Measurements from ENCODE around the gene SEC24A. TPM values are rescaled to one million over a fixed set of nuclear protein-coding genes. Genes with fewer than 3 reads are reported as not detected.

SEC24A gene
- 11.6 to 15.0 TPM (median 13.9 TPM) in 5 replicates for total RNA-seq (2022; extraction: Qiagen RNA extraction)

GRCh38 chr5:134648425-134649162 is at the start of gene SEC24A:
Gene SEC24A, plus strand, starts transcription at chr5:134648785. Its CDS starts 292 bp downstream, at chr5:134649077.

GRCh38 chr5:134738133-134738962 is 89.8 kb downstream of the SEC24A start, which contains the start of gene CAMLG:
Gene CAMLG, plus strand, starts transcription at chr5:134738548. Its CDS starts 73 bp downstream, at chr5:134738621.

DNA sequence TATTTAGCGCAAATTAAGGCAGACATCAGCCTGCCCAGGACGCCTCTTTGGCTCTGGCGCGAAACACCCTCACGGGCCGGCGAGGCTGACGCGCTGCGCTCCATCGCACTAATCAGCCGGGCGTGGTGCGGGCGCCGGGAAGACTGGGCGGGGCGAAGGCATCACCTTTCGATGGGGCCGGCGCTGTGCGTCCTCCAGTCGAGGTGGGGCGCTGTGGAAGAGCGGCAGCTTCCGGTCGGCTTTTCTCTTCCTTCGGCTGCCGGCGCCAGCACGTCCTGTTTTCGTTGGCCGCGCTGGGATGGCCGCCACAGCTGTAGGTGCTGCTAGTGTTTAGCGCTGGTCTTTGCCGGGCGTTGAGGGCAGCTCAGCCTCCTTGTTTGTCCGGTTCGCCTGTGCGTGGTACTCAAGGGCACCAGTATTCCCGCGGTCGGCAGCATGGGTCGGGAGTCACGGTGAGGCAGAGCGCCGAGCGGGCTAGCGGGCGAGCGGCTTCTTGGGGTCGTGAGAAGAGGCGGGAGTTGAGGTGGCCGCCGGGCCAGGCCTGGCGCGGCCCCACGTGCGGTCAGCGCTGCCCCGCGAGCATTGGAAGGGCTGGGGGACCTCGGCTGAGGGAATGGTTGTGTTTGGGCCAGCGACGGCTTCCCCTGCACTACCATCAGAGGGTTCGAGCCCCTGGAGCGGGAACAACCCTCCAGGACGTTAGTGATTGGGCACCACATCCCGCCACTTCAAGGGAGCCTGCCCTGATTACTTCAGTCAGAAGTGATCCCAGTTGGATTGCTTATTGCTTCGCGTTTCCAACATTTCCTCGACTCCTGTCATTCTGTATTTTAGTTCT is 110.1 kb downstream of the SEC24A start, which contains the start of gene DDX46:
Gene DDX46, plus strand, starts transcription at position 276 of the 838 bp plus-strand sequence. Its CDS starts 160 bp downstream, at position 436.

Other genes with a start within 250 kb of the SEC24A start
- gene CDKN2AIPNL, start 236.9 kb upstream of the SEC24A start, total RNA-seq (2022; extraction: Qiagen RNA extraction) = 37.5 to 44.4 TPM (median 42.5 TPM) in 5 replicates
- gene JADE2, start 123.1 kb upstream of the SEC24A start, total RNA-seq (2022; extraction: Qiagen RNA extraction) = 25.3 to 35.2 TPM (median 32.2 TPM) in 5 replicates
- 45.4 to 71.4 TPM (median 45.9 TPM) in 5 replicates for gene SAR1B, start 16.0 kb upstream of the SEC24A start, total RNA-seq (2022; extraction: Qiagen RNA extraction)
- 26.1 to 31.4 TPM (median 28.4 TPM) in 5 replicates for gene CAMLG, start 89.8 kb downstream of the SEC24A start, total RNA-seq (2022; extraction: Qiagen RNA extraction)
- gene DDX46, start 110.0 kb downstream of the SEC24A start, total RNA-seq (2022; extraction: Qiagen RNA extraction) = 48.4 to 76.5 TPM (median 62.3 TPM) in 5 replicates
- 17.5 to 26.7 TPM (median 25.0 TPM) in 5 replicates for gene C5orf24, start 197.2 kb downstream of the SEC24A start, total RNA-seq (2022; extraction: Qiagen RNA extraction)
- gene TXNDC15, start 225.6 kb downstream of the SEC24A start, total RNA-seq (2022; extraction: Qiagen RNA extraction) = 45.6 to 56.0 TPM (median 55.7 TPM) in 5 replicates

All from A549 treated with CORT108297 at 1 μM for 4 hours (cell line).